ENCODE results near the gene ZNF764. TPM values are rescaled to one million over a fixed set of nuclear protein-coding genes. Genes with fewer than 3 reads are reported as not detected.

ZNF764 gene
- total and polyA plus RNA-seq, 9 of the 15 experiments (the other 6 are each of a cell fraction or from before 2014, with no cell fraction given) = 0.69 to 10.1 (median 4.1) TPM

GRCh38 chr16:30533748-30534367 lies 24.3 kb downstream of the ZNF764 start:
- TF ChIP-seq PHB2 (IDR thresholded peaks at IDR 0.05; ENCODE audit: low read depth) = no peak
- TF ChIP-seq KDM5B (IDR thresholded peaks at IDR 0.05; ENCODE audit: insufficient replicate concordance, low read depth, low read length) = peak; percentile 54
- TF ChIP-seq NR2C1 (IDR thresholded peaks at IDR 0.05) = no peak
- TF ChIP-seq NR2C1 (tag; IDR thresholded peaks at IDR 0.05) = no peak
- no peak for TF ChIP-seq TEAD4 (IDR thresholded peaks at IDR 0.05; ENCODE audit: low read length)
- TF ChIP-seq TEAD4 (CRISPR knock-in tag; IDR thresholded peaks at IDR 0.05; ENCODE audit: borderline replicate concordance) = no peak
- peak; percentile 68 for TF ChIP-seq RBBP5 (IDR thresholded peaks at IDR 0.05; ENCODE audit: borderline replicate concordance, insufficient read depth, low read length, poor library complexity, severe bottlenecking)
- peak; percentile 67 for TF ChIP-seq HINFP (tag; conservative IDR thresholded peaks at IDR 0.05; ENCODE audit: low read depth)
- no peak for TF ChIP-seq ATF7 (IDR thresholded peaks at IDR 0.05)
- TF ChIP-seq HNRNPUL1 (IDR thresholded peaks at IDR 0.05; ENCODE audit: low read length) = no peak
- peak; percentile 51 for TF ChIP-seq CHD1 (IDR thresholded peaks at IDR 0.05; ENCODE audit: low read length)
- TF ChIP-seq CAMTA2 (CRISPR knock-in tag; conservative IDR thresholded peaks at IDR 0.05) = no peak
- TF ChIP-seq ZNF124 (CRISPR knock-in tag; IDR thresholded peaks at IDR 0.05) = peak; percentile 75; the same call in 1 of the 2 replicates
- 0 out of 4 replicates have a peak, but pooled peaks of 1 of the 2 experiments have one; percentile 22 for TF ChIP-seq SRF (CRISPR knock-in tag; IDR thresholded peaks at IDR 0.05)
- TF ChIP-seq ZNF445 (CRISPR knock-in tag; IDR thresholded peaks at IDR 0.05; ENCODE audit: low read depth) = no peak
- peak overlapping the region; percentile 98 for H2AFZ ChIP-seq (ENCODE audit: low read depth, low read length)
- in situ Hi-C loops (cut with MboI) = no loop called here
- H3K36me3 ChIP-seq (ENCODE audit: control insufficient read depth, insufficient read depth, low read length) = no peaks in the 10 kb centered on the region; the same call in 2 of the 3 replicates
- peak overlapping the region; percentile 88 to 91 for H3K9ac ChIP-seq (ENCODE audit: insufficient read depth in 1 of 2, low read depth in 2 of 2, low read length in 2 of 2)
- ChIA-PET POLR2A (interaction anchor here (0.5 to 4.0 kb wide), 8 partner anchors 15 to 160 kb away, joined by 3 to 31 read pairs (median 3); partner anchors contain the start of gene ZNF764), CTCF (ENCODE audit: low intra/inter-chr PET ratio) (interaction anchor here (0.8 kb wide), 1 partner anchor 95 kb away, joined by 3 read pairs; no protein-coding TSS in a partner anchor)
- no peak for FAIRE-seq
- H3K9me3 ChIP-seq (replicated peaks; ENCODE audit: control insufficient read depth, insufficient read depth, low read depth, low read length) = no peaks in the 10 kb centered on the region
- peaks cover 36% of the 10 kb centered on the region for H3K79me2 ChIP-seq (ENCODE audit: control insufficient read depth, insufficient read depth, low read length)
- H3K4me2 ChIP-seq (ENCODE audit: insufficient read depth, low read length) = peak overlapping the region; percentile 97
- H4K20me1 ChIP-seq (replicated peaks; ENCODE audit: control insufficient read depth, insufficient read depth, low read length) = no peaks in the 10 kb centered on the region
- peak overlapping the region; percentile 96; the same call in 2 of the 3 replicates for H3K27ac ChIP-seq (ENCODE audit: extremely low read depth, low read depth, low read length)
- peak overlapping the region; percentile 49 for H3K4me3 ChIP-seq
- intact Hi-C loops (cut with micrococcal nuclease) = loop anchor here (2.0 to 10.0 kb wide), 2 partner anchors 87 to 161 kb away; partner anchors contain the start of gene SRCAP
- DNase-seq (ENCODE audit: extremely low read depth in 1 of 4, low spot score in 3 of 4) = peak in 1 of 4 experiments; percentile 27
- BruUV-seq (replicated peaks) = no TSS peak
- 53% methylated on average over 17 of the region's 29 CpGs for WGBS (ENCODE audit: insufficient coverage, low coverage, missing lambda C conversion rate)
- no peaks in the 10 kb centered on the region for H3K27me3 ChIP-seq (ENCODE audit: control insufficient read depth in 2 of 2, insufficient read depth in 2 of 2, low read length in 2 of 2)
- ATAC-seq = no peak
- peaks cover 10 to 50% of the 10 kb centered on the region in 2 experiments; a peak in 4 of 5 replicates for H3K4me1 ChIP-seq (replicated peaks in 1 of 2; ENCODE audit: control insufficient read depth in 2 of 2, insufficient read depth in 2 of 2, low read length in 2 of 2)
- no peaks in the 10 kb centered on the region for H3K9me1 ChIP-seq (ENCODE audit: control insufficient read depth, insufficient read depth, low read length)

Data from K562 (cell line).